22Rv1 (cell line): ENCODE measurements around the gene CPXM2.

Experiments used
- CTCF ChIP-seq: fragments of 450-650 bp; IDR thresholded peaks from 2 replicates; pipeline ENCODE4 v1.5.1; 2017; ENCODE audit warnings: mild to moderate bottlenecking
- ZFX ChIP-seq: fragments of 450-650 bp; IDR thresholded peaks from 2 replicates; pipeline ENCODE4 v1.6.1; 2017; ENCODE audit warnings: antibody characterized with exemption, borderline replicate concordance

- TF ChIP-seq CTCF (no peak), ZFX (no peak)
These were observed 31.4 kb downstream of the CPXM2 start for GRCh38 chr10:123860209-123860608.
